ENCODE data around the gene LRIT2. TPM values are rescaled to one million over a fixed set of nuclear protein-coding genes. Genes with fewer than 3 reads are reported as not detected.

LRIT2 gene
- total and polyA plus RNA-seq, 12 donors, result not detected

- intact Hi-C loops (cut with DNase I), result no loop called here
- DNase-seq, result no peak
- Histone ChIP-seq H3K4me3 (no peak overlapping the region), H3K9me3 (replicated peaks in 1 of 3) (no peaks in the 10 kb centered on the region), H3K4me1 (replicated peaks in 1 of 2) (no peaks in the 10 kb centered on the region), H3K27me3 (no peaks in the 10 kb centered on the region), H3K27ac (no peak overlapping the region), H3K36me3 (replicated peaks in 1 of 2) (no peaks in the 10 kb centered on the region)
- TF ChIP-seq POLR2A (IDR thresholded peaks at IDR 0.05), result no peak
- no peak for TF ChIP-seq CTCF (IDR thresholded peaks at IDR 0.05)
- 82 to 90% (median 87%) methylated on average over 3 of the region's 3 CpGs for WGBS, 4 donors
Observed at GRCh38 chr10:84238909-84239308, 13.6 kb upstream of the LRIT2 start.

- TF ChIP-seq POLR2A (IDR thresholded peaks at IDR 0.05) (no peak), CTCF (IDR thresholded peaks at IDR 0.05) (no peak)
- intact Hi-C loops (cut with DNase I), result no loop called here
- 49 to 81% (median 62%) methylated on average over 11 to 52 of the region's 52 CpGs for WGBS, 4 donors
Observed at GRCh38 chr10:84237199-84238051, 12.1 kb upstream of the LRIT2 start.

GRCh38 chr10:84236807-84237198, 11.5 kb upstream of the LRIT2 start:
- Histone ChIP-seq H3K9me3 (replicated peaks in 1 of 3) (no peaks in the 10 kb centered on the region), H3K4me3 (no peak overlapping the region), H3K27me3 (no peaks in the 10 kb centered on the region), H3K27ac (no peak overlapping the region), H3K4me1 (replicated peaks in 1 of 2) (no peaks in the 10 kb centered on the region), H3K36me3 (replicated peaks in 1 of 2) (no peaks in the 10 kb centered on the region)
- intact Hi-C loops (cut with DNase I), result no loop called here
- WGBS, 4 donors, result 85 to 90% (median 87%) methylated on average over 6 of the region's 6 CpGs
- DNase-seq, result no peak
- TF ChIP-seq CTCF (IDR thresholded peaks at IDR 0.05), result no peak
- TF ChIP-seq POLR2A (IDR thresholded peaks at IDR 0.05), result no peak

More at GRCh38 chr10:84237199-84238051, 12.1 kb upstream of the LRIT2 start:
- Histone ChIP-seq H3K36me3 (replicated peaks in 1 of 2) (no peaks in the 10 kb centered on the region), H3K4me3 (no peak overlapping the region), H3K27ac (no peak overlapping the region), H3K4me1 (replicated peaks in 1 of 2) (no peaks in the 10 kb centered on the region), H3K27me3 (no peaks in the 10 kb centered on the region), H3K9me3 (replicated peaks in 1 of 3) (no peaks in the 10 kb centered on the region)
- no peak for DNase-seq

GRCh38 chr10:84235096-84235495, 9.8 kb upstream of the LRIT2 start:
- 66 to 81% (median 77%) methylated on average over 4 of the region's 4 CpGs for WGBS, 4 donors
- no peak overlapping the region for H3K27ac ChIP-seq

More at GRCh38 chr10:84235096-84235495, 9.8 kb upstream of the LRIT2 start:
- Histone ChIP-seq H3K4me3 (no peak overlapping the region), H3K36me3 (replicated peaks in 1 of 2) (no peaks in the 10 kb centered on the region), H3K4me1 (replicated peaks in 1 of 2) (no peaks in the 10 kb centered on the region), H3K27me3 (no peaks in the 10 kb centered on the region), H3K9me3 (replicated peaks in 1 of 3) (no peaks in the 10 kb centered on the region)
- intact Hi-C loops (cut with DNase I), result no loop called here
- DNase-seq, result no peak
- TF ChIP-seq POLR2A (IDR thresholded peaks at IDR 0.05) (no peak), CTCF (IDR thresholded peaks at IDR 0.05) (no peak)

Data from adrenal gland (tissue), 12 donors.